Pons (tissue), 1 donor: ENCODE measurements around the gene FIZ1.

Experiments
- DNase-seq: peaks from one replicate; pipeline ENCODE4 v3.0.0-alpha.2; 2016; ENCODE audit warnings: low spot score

FIZ1 gene

GRCh38 chr19:55635334-55635717, 36.0 kb upstream of the FIZ1 start:
- no peak for DNase-seq

GRCh38 chr19:55633861-55634260, 34.5 kb upstream of the FIZ1 start:
- DNase-seq, result no peak

- DNase-seq, result peak; percentile 97
Observed at GRCh38 chr19:55632463-55632834, 33.1 kb upstream of the FIZ1 start.

- no peak for DNase-seq
Observed at GRCh38 chr19:55626350-55626749, 27.0 kb upstream of the FIZ1 start.

- DNase-seq, result no peak
Observed at GRCh38 chr19:55625004-55625326, 25.6 kb upstream of the FIZ1 start.

- peak; percentile 82 for DNase-seq
Observed at GRCh38 chr19:55624109-55625003, 25.0 kb upstream of the FIZ1 start, which contains the start of gene ZNF784. Gene ZNF784, minus strand, starts transcription at chr19:55624566. Its CDS starts 5 bp downstream, at chr19:55624561.

- DNase-seq, result no peak
Observed at GRCh38 chr19:55623561-55623960, 24.2 kb upstream of the FIZ1 start.

GRCh38 chr19:55623130-55623529, 23.8 kb upstream of the FIZ1 start:
- no peak for DNase-seq

- DNase-seq, result no peak
Observed at GRCh38 chr19:55622242-55622969, 23.1 kb upstream of the FIZ1 start.

GRCh38 chr19:55621673-55622231, 22.4 kb upstream of the FIZ1 start:
- DNase-seq, result no peak

- no peak for DNase-seq
Observed at GRCh38 chr19:55621205-55621672, 21.9 kb upstream of the FIZ1 start.

GRCh38 chr19:55620410-55621204, 21.3 kb upstream of the FIZ1 start:
- DNase-seq, result no peak

GRCh38 chr19:55619286-55619685, 20.0 kb upstream of the FIZ1 start:
- DNase-seq, result no peak

GRCh38 chr19:55618426-55618825, 19.1 kb upstream of the FIZ1 start:
- no peak for DNase-seq

- DNase-seq, result no peak
Observed at GRCh38 chr19:55617426-55617825, 18.1 kb upstream of the FIZ1 start.

- no peak for DNase-seq
Observed at GRCh38 chr19:55616395-55616875, 17.1 kb upstream of the FIZ1 start.

GRCh38 chr19:55615543-55616394, 16.5 kb upstream of the FIZ1 start:
- no peak for DNase-seq

- DNase-seq, result no peak
Observed at GRCh38 chr19:55614711-55615542, 15.6 kb upstream of the FIZ1 start.

GRCh38 chr19:55613930-55614710, 14.8 kb upstream of the FIZ1 start:
- DNase-seq, result no peak
